CD4-positive, alpha-beta T cell treated with Interleukin-17A for 1 hour (primary cell): ENCODE data around the gene DYRK3.
"Not testable (repeated sequence)": the region's sequence is repeated elsewhere in the genome, so short reads cannot be mapped to it uniquely, and the experiment has no call there.

Experiments used
- DNase-seq: peaks from one replicate; pipeline ENCODE4 v3.0.0-alpha.2; 2020

Gene DYRK3

GRCh38 chr1:206633708-206634121, 1.6 kb upstream of the DYRK3 start:
- no peak for DNase-seq

- peak; percentile 73 for DNase-seq
Measured at GRCh38 chr1:206634365-206635079, 814 bp upstream of the DYRK3 start.

- peak; percentile 7 for DNase-seq
Measured at GRCh38 chr1:206635978-206636345, 626 bp downstream of the DYRK3 start.

- DNase-seq, result no peak
Measured at GRCh38 chr1:206636671-206637070, 1.3 kb downstream of the DYRK3 start.

GRCh38 chr1:206637605-206638004, 2.3 kb downstream of the DYRK3 start:
- DNase-seq, result no peak

- not testable (repeated sequence) for DNase-seq
Measured at GRCh38 chr1:206642074-206642473, 6.7 kb downstream of the DYRK3 start.

GRCh38 chr1:206643118-206643698, 7.9 kb downstream of the DYRK3 start:
- DNase-seq, result no peak

GRCh38 chr1:206646504-206646903, 11.2 kb downstream of the DYRK3 start:
- no peak for DNase-seq

GRCh38 chr1:206647224-206647623, 11.9 kb downstream of the DYRK3 start:
- DNase-seq, result no peak

GRCh38 chr1:206649261-206649921, 14.1 kb downstream of the DYRK3 start:
- DNase-seq, result no peak

GRCh38 chr1:206651014-206651413, 15.7 kb downstream of the DYRK3 start:
- no peak for DNase-seq

GRCh38 chr1:206651958-206652890, 16.9 kb downstream of the DYRK3 start:
- DNase-seq, result no peak

- DNase-seq, result no peak
Measured at GRCh38 chr1:206653715-206654459, 18.6 kb downstream of the DYRK3 start.

GRCh38 chr1:206654828-206655227, 19.5 kb downstream of the DYRK3 start:
- no peak for DNase-seq

- no peak for DNase-seq
Measured at GRCh38 chr1:206655471-206655882, 20.1 kb downstream of the DYRK3 start.

GRCh38 chr1:206656936-206657335, 21.6 kb downstream of the DYRK3 start:
- DNase-seq, result no peak

- DNase-seq, result no peak
Measured at GRCh38 chr1:206657751-206658150, 22.4 kb downstream of the DYRK3 start.

GRCh38 chr1:206658264-206658980, 23.1 kb downstream of the DYRK3 start:
- DNase-seq, result peak; percentile 63

GRCh38 chr1:206658981-206659273, 23.6 kb downstream of the DYRK3 start:
- no peak for DNase-seq

GRCh38 chr1:206660136-206660535, 24.8 kb downstream of the DYRK3 start:
- DNase-seq, result no peak

GRCh38 chr1:206661161-206661820, 26.0 kb downstream of the DYRK3 start:
- no peak for DNase-seq
